Chondrocyte (in vitro differentiated cells): ENCODE measurements around the gene SMAD6. TPM values are rescaled to one million over a fixed set of nuclear protein-coding genes. Genes with fewer than 3 reads are reported as not detected.

Experiments
- DNase-seq: peaks from one replicate; pipeline ENCODE4 v3.0.0; 2021; ENCODE audit warnings: mixed read lengths, low spot score
- H3K27ac Mint-ChIP-seq: one replicate; pipeline ENCODE4 v1.8.0; 2021; ENCODE audit warnings: mild to moderate bottlenecking, moderate library complexity, mixed read lengths; ENCODE audit not compliant: unreplicated experiment
- H3K27me3 Mint-ChIP-seq: 2 replicates; pipeline ENCODE4 v1.8.0; 2021; ENCODE audit warnings: low read depth, mixed read lengths
- H3K36me3 Mint-ChIP-seq: 2 replicates; pipeline ENCODE4 v1.8.0; 2021; ENCODE audit warnings: low read depth, mixed read lengths
- H3K4me1 Mint-ChIP-seq: 2 replicates; pipeline ENCODE4 v1.8.0; 2021; ENCODE audit warnings: low read depth, mild to moderate bottlenecking, mixed read lengths
- H3K4me3 Mint-ChIP-seq: one replicate; pipeline ENCODE4 v1.8.0; 2021; ENCODE audit warnings: mild to moderate bottlenecking, moderate library complexity, mixed read lengths; ENCODE audit not compliant: unreplicated experiment
- H3K9me3 Mint-ChIP-seq: 2 replicates; pipeline ENCODE4 v1.8.0; 2021; ENCODE audit warnings: low read depth, mixed read lengths
- CTCF ChIP-seq: fragments of 200-600 bp; sonication (generic); IDR thresholded peaks from 2 replicates; pipeline ENCODE4 v1.5.0; 2021; ENCODE audit warnings: antibody characterized with exemption, mild to moderate bottlenecking, moderate library complexity
- total RNA-seq: library from RNA; stranded (reverse); gene quantifications from 3 replicates; pipeline ENCODE4 v1.2.1, GENCODE V29; 2021

Gene SMAD6
- total RNA-seq, 1 donor from 2014 or later = 5.2 TPM

GRCh38 chr15:66824424-66824823, 122.4 kb downstream of the SMAD6 start:
- H3K27me3 Mint-ChIP-seq = no peaks in the 10 kb centered on the region
- H3K4me1 Mint-ChIP-seq = peaks cover 8% of the 10 kb centered on the region
- H3K4me3 Mint-ChIP-seq = no peak overlapping the region
- no peaks in the 10 kb centered on the region for H3K9me3 Mint-ChIP-seq
- H3K36me3 Mint-ChIP-seq = no peaks in the 10 kb centered on the region
- no peak overlapping the region for H3K27ac Mint-ChIP-seq
- DNase-seq = no peak
- no peak for TF ChIP-seq CTCF

- Mint-ChIP-seq H3K27ac (no peak overlapping the region), H3K27me3 (no peaks in the 10 kb centered on the region), H3K4me3 (no peak overlapping the region), H3K36me3 (no peaks in the 10 kb centered on the region), H3K9me3 (no peaks in the 10 kb centered on the region), H3K4me1 (peaks cover 12% of the 10 kb centered on the region)
- DNase-seq = no peak
- no peak for TF ChIP-seq CTCF
Observed at GRCh38 chr15:66825139-66825538, 123.1 kb downstream of the SMAD6 start.

- no peaks in the 10 kb centered on the region for H3K36me3 Mint-ChIP-seq
- no peak overlapping the region for H3K4me3 Mint-ChIP-seq
- no peak overlapping the region for H3K27ac Mint-ChIP-seq
- H3K9me3 Mint-ChIP-seq = no peaks in the 10 kb centered on the region
- DNase-seq = no peak
- TF ChIP-seq CTCF = no peak
- H3K27me3 Mint-ChIP-seq = no peaks in the 10 kb centered on the region
- peaks cover 15% of the 10 kb centered on the region for H3K4me1 Mint-ChIP-seq
Observed at GRCh38 chr15:66825731-66826130, 123.7 kb downstream of the SMAD6 start.

- Mint-ChIP-seq H3K27ac (no peak overlapping the region), H3K27me3 (no peaks in the 10 kb centered on the region)
Observed at GRCh38 chr15:66826507-66826906, 124.5 kb downstream of the SMAD6 start.

GRCh38 chr15:66827039-66827697, 125.1 kb downstream of the SMAD6 start:
- peaks cover 18% of the 10 kb centered on the region for H3K4me1 Mint-ChIP-seq
- H3K27me3 Mint-ChIP-seq = no peaks in the 10 kb centered on the region
- no peak for TF ChIP-seq CTCF
- no peak overlapping the region for H3K27ac Mint-ChIP-seq
- no peak for DNase-seq
- no peak overlapping the region for H3K4me3 Mint-ChIP-seq
- no peaks in the 10 kb centered on the region for H3K36me3 Mint-ChIP-seq
- no peaks in the 10 kb centered on the region for H3K9me3 Mint-ChIP-seq

More at GRCh38 chr15:66826507-66826906, 124.5 kb downstream of the SMAD6 start:
- H3K36me3 Mint-ChIP-seq = no peaks in the 10 kb centered on the region
- TF ChIP-seq CTCF = no peak
- H3K9me3 Mint-ChIP-seq = no peaks in the 10 kb centered on the region
- peaks cover 20% of the 10 kb centered on the region for H3K4me1 Mint-ChIP-seq
- H3K4me3 Mint-ChIP-seq = no peak overlapping the region
- no peak for DNase-seq
